GM12891 (cell line): ENCODE measurements around the gene FHL1.

Source experiments
- POLR2A ChIP-seq: IDR thresholded peaks from 2 replicates; pipeline ENCODE4 v1.6.1; 2011; ENCODE audit warnings: low read depth, low read length, control low read depth
- POLR2AphosphoS5 ChIP-seq: IDR thresholded peaks from 2 replicates; pipeline ENCODE4 v1.6.1; 2011; ENCODE audit warnings: low read depth, low read length, control low read depth
- TAF1 ChIP-seq: IDR thresholded peaks from 2 replicates; pipeline ENCODE4 v1.6.1; 2011; ENCODE audit warnings: low read depth, low read length, control low read depth

- TF ChIP-seq POLR2AphosphoS5, result no peak
- no peak for TF ChIP-seq POLR2A
- no peak for TF ChIP-seq TAF1
Observed at GRCh38 chrX:136146614-136147314, 569 bp upstream of the FHL1 start.
